H4 (cell line): ENCODE measurements around the gene LYSMD2. TPM values are rescaled to one million over a fixed set of nuclear protein-coding genes. Genes with fewer than 3 reads are reported as not detected.

ENCODE experiments used
- DNase-seq: peaks from one replicate; pipeline ENCODE4 v3.0.0-alpha.2; 2015; ENCODE audit warnings: low spot score
- total RNA-seq: library from RNA; depleted of rRNA; stranded (reverse); fragments of >200 nt; shearing (Covaris generic); gene quantifications from 2 replicates; pipeline ENCODE4 v1.2.3, GENCODE V29; 2014

Gene LYSMD2
- total RNA-seq, 1 experiment from 2014 or later: 21.3 TPM

DNA sequence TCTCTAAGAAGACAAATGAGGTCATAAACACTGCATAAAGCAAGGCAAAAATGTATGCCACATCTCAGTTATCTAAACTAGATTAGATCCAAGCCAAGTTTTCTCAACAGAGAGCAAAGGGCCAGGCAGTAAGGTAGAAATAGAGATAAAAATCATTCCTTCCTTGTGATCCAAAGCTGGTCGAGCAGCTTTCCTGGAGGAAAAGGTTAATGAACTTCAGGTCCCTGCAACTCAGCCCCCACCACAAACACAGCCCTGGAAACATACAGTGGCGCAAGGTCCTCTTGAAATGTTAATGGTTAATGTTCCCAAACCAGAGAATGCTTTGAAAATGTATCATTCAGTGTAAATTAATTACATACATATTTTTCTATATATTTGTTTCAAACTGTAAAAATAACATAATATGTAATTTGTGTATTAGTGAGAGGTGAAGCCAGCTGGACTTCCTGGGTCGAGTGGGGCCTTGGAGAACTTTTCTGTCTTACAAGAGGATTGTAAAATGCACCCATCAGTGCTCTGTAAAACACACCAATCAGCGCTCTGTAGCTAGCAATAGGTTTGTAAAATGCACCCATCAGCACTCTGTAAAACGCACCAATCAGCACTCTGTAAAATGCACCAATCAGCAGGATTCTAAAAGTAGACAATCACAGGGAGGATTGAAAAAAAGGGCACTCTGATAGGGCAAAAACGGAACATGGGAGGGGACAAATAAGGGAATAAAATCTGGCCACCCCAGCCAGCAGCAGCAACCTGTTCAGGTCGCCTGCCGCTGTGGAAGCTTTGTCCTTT is 17.1 kb downstream of the LYSMD2 start:
- DNase-seq: no peak

DNA sequence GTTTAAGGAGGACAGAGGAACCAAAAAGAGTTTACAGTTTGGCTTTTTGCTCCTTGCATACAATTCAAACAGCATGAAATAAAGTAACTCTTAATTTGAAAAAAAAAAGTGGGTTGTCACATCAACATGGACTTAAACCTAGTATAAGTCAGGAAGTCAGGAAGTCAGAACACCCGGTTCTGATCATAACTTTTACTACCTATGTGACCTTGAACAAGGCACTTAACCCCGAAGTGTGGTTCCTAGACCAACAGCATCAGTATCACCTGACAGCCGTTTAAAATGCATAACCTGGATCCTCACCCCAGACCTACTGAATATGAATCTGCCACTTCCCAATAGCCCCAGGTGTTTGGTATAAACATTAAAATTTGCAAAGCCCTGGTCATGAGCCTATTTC is 18.7 kb downstream of the LYSMD2 start:
- no peak for DNase-seq

DNA sequence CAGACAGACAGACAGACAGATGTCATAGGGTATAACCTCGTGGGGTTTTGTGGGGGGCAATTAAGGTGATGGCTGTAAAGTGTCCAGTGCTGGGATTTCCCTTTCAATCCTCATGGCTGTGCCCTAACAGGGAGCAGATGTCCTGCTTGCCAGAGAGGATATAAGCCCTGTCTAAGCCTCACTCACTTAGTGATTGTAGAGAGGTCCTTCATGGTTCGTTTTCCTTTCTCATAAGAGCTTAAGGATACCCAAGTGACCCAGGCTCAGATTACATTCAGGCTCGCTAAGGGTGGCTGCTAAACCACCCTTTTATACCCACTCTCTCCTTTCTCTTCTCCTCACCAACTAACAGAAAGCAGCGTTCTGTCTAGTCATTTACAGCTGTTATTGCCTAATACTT is 19.2 kb downstream of the LYSMD2 start:
- DNase-seq: no peak

DNA sequence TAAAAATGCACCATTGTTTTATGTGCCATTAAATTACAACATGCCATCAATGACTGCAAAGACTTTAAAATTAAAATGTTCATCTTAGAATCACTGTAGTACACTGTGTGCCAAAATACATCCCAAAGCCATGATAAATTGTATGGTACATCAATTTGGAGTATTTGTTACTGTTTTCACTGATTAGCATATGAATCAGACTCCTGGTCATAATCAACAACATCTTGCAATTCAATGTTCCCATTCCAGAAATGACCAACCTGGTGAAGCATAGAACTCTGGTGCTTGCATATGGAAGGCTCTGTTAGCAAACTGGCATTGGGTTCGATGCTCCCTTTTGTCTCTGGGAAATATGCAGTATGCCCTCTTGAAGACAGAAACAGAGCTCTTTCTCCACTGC is 22.5 kb downstream of the LYSMD2 start:
- no peak for DNase-seq

DNA sequence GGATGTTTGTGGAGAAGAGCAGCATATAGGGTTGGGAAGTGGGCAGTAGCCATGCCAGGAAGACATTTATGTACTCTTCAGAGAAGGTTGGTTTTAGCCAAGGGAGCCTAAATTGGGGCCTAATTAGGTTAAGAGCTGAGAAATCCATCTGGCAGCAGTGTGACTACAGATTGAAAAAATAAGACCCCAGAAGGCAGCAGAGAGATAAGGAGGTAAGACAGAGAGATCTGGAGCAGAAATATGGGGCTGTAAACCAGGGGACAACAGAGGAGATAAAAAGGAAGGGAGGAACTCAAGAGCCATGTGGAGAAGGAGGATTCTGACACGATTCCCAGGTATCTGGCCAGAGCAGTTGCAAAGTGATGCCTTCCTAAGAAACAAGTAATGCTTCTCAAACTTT is 23.3 kb downstream of the LYSMD2 start:
- DNase-seq: no peak

DNA sequence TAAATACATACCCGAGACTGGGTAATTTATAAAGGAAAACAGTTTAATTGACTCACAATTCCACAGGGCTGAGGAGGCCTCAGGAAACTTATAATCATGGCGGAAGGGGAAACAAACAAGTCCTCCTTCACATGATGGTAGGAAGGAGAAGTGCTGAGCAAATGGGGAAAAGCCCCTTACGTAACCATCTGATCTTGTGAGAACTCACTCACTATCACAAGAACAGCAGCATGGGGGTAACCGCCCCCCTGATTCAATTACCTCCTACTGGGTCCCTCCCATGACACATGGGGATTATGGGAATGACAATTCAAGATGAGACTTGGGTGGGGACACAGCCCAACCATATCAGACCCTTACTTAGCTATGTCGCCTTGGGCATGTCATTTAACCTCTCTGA is 28.4 kb downstream of the LYSMD2 start:
- DNase-seq: no peak

DNA sequence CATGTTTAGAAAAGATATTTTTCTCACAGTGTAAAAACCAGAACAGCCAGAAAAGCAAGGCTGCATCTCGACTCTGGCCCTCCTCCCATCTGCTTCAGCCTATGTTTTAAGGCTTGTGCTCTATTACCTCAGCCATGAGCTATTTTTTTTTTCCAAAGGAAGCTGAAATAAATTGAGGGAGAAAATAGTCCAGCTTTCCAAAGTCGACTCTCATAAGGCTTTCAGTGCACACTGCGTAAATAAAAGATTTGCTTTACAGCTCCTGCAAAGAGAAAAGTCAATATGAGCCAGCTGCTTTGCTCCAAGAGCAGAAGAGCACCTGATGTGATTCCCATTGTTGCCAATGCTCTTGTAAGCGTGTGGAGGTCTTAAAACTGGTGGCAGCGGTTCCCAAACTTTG is 29.4 kb downstream of the LYSMD2 start:
- DNase-seq: no peak

DNA sequence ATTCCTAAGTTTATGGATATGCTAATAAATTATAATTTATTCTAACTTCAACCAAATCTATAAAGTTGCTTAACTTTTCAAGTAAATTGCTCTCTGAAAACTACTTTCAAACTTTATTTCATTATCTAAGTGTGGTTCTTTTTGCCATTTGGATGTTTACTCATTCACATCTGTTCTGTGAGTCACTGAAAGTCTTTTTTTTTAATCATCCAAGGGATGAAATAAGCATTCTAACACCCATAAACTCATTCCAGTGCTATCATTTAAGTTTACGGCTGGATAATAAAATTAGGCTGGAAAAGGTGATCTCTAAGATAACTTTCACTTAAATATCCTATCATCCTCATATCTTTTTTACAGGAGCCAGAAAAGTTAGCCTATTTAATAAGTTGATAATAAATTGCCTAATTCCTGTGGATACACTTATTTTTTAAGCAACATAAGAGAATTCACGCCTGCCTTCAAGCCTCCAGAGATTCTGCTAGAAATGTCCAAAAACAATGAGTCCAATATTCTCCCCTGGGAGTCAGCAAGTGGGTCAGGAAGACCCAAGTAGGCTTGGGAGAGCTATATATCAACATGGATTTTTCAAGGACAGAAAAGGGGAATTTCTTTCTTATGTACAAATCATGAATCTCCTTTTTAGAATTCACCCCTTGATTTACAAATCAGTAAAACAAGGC is 30.4 kb downstream of the LYSMD2 start:
- DNase-seq: no peak

DNA sequence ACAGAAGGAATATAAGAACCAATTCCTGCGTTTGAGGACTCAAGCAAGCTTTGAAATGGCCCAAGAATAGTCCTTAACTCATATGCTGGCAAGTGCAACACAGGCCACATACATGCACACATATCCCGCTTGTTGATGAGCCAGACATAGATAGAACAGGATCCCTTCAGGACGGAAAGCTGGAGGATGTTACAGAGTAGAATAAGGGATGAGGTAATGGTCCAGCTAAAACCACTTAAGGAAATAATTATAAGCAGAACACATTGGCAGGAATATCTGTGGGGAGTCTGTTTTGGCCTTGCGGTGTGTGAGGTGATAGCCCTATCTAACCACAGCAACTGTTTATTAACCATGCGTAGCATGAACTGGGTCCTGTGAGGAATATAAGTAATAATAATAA is 31.2 kb downstream of the LYSMD2 start:
- peak; percentile 19 for DNase-seq

DNA sequence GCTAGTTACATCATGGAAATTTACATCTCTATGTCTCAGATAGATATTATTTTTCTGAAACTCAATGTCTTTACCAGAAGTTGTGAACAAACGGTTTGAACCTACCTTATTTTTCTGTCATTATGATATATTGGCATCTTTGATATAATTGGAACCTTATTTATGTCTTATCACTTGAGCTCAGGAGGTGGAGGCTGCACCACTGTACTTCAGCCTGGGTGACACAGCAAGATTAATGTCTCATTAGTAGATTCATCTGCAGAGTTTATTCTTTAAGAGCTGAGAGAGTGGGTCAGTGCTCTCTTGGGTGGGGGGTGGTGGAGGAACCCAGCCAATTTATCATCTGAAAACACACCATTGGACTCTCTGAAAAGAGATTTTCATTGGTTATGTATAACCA is 34.7 kb downstream of the LYSMD2 start:
- no peak for DNase-seq

DNA sequence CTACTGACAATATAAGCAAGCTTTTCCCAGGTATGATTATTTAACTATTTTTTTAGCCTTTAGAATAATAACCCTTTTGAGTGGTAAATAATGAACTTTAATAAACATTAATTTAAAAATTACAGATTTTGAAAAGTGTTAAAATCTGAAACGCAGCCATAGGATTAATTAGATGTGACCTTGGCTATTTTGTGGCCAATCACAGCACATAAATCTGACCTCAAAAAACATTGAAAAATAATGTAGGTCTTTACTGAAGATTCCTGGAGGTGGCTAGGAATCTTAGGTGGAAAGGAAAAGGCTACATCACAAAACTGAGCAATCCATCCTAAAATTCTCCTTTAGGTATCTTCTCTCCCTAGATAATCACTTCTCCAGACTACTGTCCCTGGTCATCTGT is 38.1 kb downstream of the LYSMD2 start:
- no peak for DNase-seq

DNA sequence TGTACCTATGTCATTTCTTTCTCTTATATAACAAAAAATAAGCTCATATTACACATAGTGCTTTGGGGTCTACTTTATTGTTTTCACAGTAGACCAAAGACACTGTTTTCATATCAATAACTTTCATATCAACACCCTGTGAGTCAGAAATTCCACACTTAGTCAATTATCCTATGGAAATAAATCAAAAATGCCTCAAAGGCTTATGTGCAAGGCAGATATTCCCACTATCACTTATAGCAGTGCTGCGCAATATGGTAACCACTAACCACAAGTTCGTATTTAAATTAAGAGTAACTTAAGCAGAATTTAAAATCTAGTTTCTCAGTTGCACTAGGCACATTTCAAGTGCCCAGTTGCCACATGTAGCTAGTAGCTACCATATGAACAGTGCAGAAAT is 40.3 kb downstream of the LYSMD2 start:
- DNase-seq: no peak

DNA sequence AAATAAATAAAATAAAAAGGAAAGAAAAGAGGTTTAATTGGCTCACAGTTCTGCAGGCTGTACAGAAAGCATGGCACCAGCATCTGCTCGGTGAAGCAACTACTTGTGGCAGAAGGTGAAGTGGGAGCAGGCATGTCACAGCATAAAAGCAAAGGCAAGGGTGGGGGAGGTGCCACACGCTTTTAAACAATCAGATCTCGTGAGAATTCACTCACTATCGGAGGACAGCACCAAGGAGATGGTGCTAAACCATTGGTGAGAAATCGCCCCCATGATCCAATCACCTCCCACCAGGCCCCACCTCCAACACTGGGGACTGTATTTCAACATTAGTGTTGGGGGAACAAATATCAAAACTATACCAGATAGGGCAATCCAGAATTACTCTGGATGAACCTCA is 40.9 kb downstream of the LYSMD2 start:
- DNase-seq: no peak

DNA sequence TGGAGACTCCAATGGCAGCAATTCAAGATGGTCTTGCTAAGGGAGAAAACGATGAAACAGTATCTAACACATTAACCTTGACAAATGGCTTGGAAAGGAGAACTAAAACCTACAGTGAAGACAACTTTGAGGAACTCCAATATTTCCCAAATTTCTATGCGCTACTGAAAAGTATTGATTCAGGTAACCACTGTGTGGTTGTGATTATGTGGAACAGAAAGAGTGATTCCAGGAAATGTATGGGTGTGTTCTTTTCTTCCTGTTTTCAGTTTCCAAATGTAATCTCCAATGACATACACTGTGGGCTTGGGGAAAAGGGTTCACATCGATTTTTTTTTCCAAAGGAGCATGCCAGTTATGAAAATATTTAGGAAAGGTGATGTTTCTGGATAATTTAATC is 45.3 kb downstream of the LYSMD2 start:
- no peak for DNase-seq

DNA sequence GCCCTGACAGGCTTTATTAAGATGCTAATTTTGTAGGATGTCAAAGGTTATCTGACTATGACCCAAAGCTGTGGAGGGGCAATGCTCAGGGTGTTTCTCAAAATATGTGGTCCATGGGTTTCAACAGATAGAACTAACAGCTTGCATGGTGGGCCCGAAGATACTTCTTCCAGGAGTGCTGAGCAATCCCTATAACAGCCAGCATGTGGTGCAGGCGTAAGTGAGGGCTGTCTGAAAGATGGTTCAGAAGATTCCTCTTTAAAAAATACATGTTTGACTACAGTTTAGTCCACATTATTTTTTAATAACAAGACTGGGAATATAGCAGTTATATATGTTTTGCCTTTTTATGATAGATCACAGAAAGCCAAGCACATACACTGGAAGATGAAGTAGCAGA is 48.6 kb downstream of the LYSMD2 start:
- no peak for DNase-seq

DNA sequence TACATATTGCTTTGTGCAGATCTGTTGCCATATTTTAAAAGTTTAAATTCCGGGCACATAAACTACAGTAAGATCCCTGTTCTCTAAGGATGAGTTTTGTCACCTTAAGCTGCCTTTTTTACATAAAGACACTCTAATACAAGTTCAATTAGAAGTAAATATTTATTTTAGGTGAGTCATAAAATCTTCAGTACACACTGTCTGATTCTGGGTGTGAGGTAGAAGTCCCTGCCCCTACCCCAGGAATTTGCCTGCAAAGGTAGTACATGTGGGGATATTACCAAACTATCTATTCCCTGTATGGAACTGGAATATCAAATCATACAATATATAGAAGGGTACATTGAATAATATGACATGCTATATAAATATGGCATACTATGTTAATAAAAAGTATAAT is 49.9 kb downstream of the LYSMD2 start:
- DNase-seq: no peak

DNA sequence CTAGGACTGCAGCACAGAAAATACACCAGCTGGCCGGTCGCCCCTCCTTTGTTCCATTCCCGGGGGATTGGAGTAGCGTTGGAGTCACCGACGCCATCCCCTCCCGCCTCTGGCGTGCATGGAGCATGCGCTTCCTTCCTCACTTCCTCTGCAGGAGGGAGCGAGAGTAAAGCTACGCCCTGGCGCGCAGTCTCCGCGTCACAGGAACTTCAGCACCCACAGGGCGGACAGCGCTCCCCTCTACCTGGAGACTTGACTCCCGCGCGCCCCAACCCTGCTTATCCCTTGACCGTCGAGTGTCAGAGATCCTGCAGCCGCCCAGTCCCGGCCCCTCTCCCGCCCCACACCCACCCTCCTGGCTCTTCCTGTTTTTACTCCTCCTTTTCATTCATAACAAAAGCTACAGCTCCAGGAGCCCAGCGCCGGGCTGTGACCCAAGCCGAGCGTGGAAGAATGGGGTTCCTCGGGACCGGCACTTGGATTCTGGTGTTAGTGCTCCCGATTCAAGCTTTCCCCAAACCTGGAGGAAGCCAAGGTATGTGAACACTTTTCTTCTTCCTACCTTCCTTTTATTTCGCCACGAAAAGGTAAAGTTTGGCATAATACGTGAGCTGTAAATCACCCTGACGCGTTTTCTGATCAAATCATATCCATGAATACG is 56.0 kb downstream of the LYSMD2 start, which contains the start of gene SCG3:
TSS of gene SCG3 (plus strand) at position 201 of the 661 bp plus-strand sequence. CDS start at position 454, 253 bp downstream.
- DNase-seq: peak; percentile 63

DNA sequence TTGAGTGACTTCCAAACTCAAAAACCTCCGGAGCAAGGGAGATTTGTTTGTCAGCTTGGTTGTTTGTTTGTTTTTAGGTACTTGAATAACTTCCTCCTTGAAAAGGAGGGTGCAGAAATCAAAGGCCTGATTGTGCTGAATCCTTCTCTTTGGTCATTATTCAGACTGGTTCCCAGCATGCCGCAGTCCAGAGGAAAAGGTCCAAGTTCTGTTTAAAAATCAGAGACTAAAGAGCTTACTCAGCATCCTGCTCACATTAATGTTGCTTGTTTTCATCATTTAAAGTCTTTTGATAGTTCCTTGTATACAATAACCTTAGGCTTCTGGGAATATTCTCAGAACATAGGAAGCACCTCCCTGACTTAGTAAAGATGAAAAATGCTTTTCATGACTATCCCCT is 57.1 kb downstream of the LYSMD2 start:
- DNase-seq: no peak

DNA sequence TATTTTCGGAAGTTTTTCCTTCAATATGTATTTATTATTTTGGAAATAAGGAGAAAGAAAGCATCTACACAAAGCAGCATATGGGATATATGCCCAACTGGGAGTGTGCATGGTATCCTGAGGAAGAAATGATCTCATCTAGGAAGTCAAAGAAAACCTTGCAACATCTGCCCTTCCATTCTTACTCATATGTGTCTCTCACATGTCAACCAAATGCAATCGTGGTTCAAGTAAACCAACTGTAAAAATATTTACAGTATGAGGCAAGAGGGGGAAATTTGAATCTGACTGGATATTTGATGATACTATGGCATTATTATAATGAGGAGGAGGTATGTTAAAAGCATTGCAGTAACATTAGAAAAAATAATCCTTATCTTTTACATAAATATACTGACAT is 59.4 kb downstream of the LYSMD2 start:
- no peak for DNase-seq

DNA sequence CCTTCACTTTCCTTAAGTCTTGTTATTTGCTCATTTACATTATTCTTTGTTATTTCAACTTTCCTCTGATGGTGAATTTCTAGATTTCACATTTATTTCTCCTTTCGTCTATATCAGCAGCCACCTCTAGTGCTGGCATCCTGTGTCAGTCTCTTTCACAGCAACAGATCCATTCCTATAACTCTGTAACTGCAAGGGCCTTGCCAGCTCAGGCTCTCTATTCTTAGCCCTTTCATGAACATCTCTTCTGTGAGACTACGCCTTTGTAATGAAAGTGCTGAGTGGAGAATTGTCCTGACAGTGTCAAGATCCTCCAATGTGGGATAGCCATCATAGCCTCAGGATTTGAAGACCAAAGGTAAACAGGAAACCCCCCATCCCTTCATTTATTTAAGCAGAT is 60.0 kb downstream of the LYSMD2 start:
- no peak for DNase-seq

DNA sequence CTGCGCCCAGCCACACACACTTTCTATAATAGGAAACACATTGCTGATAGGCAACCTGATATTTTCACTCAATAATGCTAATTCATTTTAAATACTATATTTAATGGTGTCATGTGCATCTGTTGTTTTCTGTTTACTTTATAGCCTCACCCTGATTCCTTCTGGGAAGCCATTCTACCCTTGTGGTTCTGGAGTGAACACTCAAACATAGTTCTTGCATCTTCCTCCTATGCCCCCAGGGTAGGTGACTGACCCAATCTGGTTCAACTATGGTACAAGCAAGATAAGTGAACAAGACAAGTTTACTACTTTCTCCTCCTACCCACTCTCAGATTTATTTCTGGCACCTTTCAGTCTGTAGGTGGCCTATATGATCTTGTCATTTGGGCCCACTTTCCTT is 60.4 kb downstream of the LYSMD2 start:
- DNase-seq: no peak

DNA sequence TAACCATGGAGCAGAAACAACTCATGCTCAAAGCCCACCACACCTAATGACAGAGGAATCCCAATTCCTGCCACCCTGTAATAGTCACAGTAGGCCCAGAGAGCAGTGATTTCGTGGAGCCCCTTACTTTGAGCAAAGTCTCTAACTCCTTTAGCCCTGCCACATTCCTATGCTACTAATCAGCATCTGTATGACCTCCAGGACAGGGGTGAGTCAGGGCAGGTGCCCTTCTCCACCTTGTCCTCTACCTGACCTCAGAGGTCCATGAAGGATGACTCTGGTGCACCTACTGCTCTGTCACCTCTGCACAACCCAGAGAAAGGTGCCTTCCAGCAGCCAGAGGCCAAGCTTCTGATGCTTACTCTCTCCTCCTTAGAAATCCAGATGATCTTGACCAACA is 62.2 kb downstream of the LYSMD2 start:
- DNase-seq: no peak
